Upper lobe of right lung (tissue), 1 donor: ENCODE data around the gene POLN. TPM values are rescaled to one million over a fixed set of nuclear protein-coding genes. Genes with fewer than 3 reads are reported as not detected.

Experiments used
- ATAC-seq: fragments of 200-7000 bp; cut with Tn5 transposase; one replicate; pipeline ENCODE4 v1.9.1; 2020; ENCODE audit warnings: mild to moderate bottlenecking, moderate library complexity
- DNase-seq: peaks from one replicate; pipeline ENCODE4 v3.0.0-alpha.2; 2020
- H3K27ac ChIP-seq: fragments of 200-600 bp; one replicate; pipeline ENCODE4 v1.8.0; 2022
- H3K27me3 ChIP-seq: fragments of 200-600 bp; one replicate; pipeline ENCODE4 v1.8.0; 2022; ENCODE audit warnings: mild to moderate bottlenecking
- H3K36me3 ChIP-seq: fragments of 200-600 bp; one replicate; pipeline ENCODE4 v1.8.0; 2022
- H3K4me1 ChIP-seq: fragments of 200-600 bp; one replicate; pipeline ENCODE4 v1.8.0; 2022
- H3K4me3 ChIP-seq: fragments of 200-600 bp; one replicate; pipeline ENCODE4 v1.8.0; 2022; ENCODE audit warnings: mild to moderate bottlenecking
- H3K9me3 ChIP-seq: fragments of 200-600 bp; one replicate; pipeline ENCODE4 v1.8.0; 2022
- intact Hi-C: fragments of 100-400 bp; cut with DNase I; formaldehyde crosslinking; loops from one replicate; pipeline ENCODE4 v1.11.0; 2022
- total RNA-seq: library from RNA; stranded (reverse); fragmentation: NEBNext Ultra II Directional; extraction: Animal tissue kit (Norgen Biotek cat#: 25700); gene quantifications from one replicate; pipeline ENCODE4 v1.2.1, GENCODE V29; 2021
- TF ChIP-seq, protein P1 (sequence below): fragments of 200-600 bp; IDR thresholded peaks from one replicate; pipeline ENCODE4 v1.8.0; 2022; ENCODE audit warnings: antibody characterized with exemption
- donor health status: DM: no; HTN: yes; CAD: no; lungs with severe emphysema.

The POLN gene
- total RNA-seq, 1 donor from 2014 or later: 2.7 TPM

GRCh38 chr4:2269618-2270163 lies 27.8 kb upstream of the POLN start:
- H3K27ac ChIP-seq: no peak overlapping the region
- TF ChIP-seq, protein P1, sequence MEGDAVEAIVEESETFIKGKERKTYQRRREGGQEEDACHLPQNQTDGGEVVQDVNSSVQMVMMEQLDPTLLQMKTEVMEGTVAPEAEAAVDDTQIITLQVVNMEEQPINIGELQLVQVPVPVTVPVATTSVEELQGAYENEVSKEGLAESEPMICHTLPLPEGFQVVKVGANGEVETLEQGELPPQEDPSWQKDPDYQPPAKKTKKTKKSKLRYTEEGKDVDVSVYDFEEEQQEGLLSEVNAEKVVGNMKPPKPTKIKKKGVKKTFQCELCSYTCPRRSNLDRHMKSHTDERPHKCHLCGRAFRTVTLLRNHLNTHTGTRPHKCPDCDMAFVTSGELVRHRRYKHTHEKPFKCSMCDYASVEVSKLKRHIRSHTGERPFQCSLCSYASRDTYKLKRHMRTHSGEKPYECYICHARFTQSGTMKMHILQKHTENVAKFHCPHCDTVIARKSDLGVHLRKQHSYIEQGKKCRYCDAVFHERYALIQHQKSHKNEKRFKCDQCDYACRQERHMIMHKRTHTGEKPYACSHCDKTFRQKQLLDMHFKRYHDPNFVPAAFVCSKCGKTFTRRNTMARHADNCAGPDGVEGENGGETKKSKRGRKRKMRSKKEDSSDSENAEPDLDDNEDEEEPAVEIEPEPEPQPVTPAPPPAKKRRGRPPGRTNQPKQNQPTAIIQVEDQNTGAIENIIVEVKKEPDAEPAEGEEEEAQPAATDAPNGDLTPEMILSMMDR: no peak
- DNase-seq (no peak), ATAC-seq (no peak)
- H3K27me3 ChIP-seq: no peaks in the 10 kb centered on the region
- H3K4me1 ChIP-seq: peaks cover 18% of the 10 kb centered on the region
- intact Hi-C loops: no loop called here
- no peaks in the 10 kb centered on the region for H3K9me3 ChIP-seq
- no peak overlapping the region for H3K4me3 ChIP-seq
- no peaks in the 10 kb centered on the region for H3K36me3 ChIP-seq

- DNase-seq (no peak), ATAC-seq (no peak)
- TF ChIP-seq, protein P1: no peak
- Histone ChIP-seq H3K36me3 (no peaks in the 10 kb centered on the region), H3K9me3 (no peaks in the 10 kb centered on the region), H3K4me1 (peaks cover 18% of the 10 kb centered on the region), H3K4me3 (no peak overlapping the region), H3K27me3 (no peaks in the 10 kb centered on the region), H3K27ac (no peak overlapping the region)
- intact Hi-C loops: no loop called here
These were observed 27.2 kb upstream of the POLN start for GRCh38 chr4:2269206-2269531.

DNA sequence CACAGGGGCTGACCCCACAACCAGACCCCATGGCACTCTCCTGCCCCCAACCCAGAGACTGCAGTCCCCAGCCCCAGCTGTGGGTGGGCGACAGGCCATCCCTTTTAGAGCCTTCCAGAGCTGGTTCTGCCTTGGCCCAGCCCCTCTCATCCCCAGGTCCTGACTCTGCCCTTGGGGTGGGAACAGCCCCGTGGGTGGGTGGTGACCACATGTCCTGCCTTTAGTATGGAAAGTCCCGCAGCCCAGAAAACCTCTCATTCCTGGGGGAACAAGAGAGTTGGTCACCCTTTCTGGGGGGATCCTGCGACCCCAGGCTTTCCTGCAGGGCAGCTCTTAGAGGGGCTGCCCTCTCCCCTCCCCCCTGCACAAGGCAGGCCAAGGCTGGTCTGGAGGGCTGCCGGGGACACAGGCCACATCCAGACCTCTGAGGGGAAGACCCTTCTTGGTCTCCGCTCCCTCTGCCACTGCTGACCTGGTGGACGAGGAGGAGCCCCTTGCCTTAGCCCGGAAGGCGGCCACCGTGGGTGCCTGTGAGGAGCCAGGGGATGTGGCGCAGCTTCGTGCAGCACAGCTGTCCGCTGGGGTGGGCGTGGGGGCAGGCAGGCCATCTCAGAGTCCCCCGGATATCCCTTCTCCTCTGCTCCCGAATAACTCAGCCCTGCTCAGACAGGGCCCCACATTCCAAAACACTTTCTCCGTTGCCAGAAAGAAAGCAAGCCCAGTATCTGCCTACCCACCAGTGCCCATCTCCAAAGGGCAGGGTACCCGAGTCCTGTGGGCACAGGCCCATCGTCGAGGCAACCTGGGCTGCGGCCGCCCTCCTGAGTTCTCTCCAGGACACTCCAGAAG lies 26.7 kb upstream of the POLN start:
- Histone ChIP-seq H3K4me1 (peaks cover 20% of the 10 kb centered on the region), H3K27ac (no peak overlapping the region), H3K36me3 (no peaks in the 10 kb centered on the region), H3K27me3 (no peaks in the 10 kb centered on the region), H3K4me3 (no peak overlapping the region), H3K9me3 (no peaks in the 10 kb centered on the region)
- TF ChIP-seq, protein P1: no peak
- intact Hi-C loops: no loop called here
- no peak for DNase-seq
- no peak for ATAC-seq

DNA sequence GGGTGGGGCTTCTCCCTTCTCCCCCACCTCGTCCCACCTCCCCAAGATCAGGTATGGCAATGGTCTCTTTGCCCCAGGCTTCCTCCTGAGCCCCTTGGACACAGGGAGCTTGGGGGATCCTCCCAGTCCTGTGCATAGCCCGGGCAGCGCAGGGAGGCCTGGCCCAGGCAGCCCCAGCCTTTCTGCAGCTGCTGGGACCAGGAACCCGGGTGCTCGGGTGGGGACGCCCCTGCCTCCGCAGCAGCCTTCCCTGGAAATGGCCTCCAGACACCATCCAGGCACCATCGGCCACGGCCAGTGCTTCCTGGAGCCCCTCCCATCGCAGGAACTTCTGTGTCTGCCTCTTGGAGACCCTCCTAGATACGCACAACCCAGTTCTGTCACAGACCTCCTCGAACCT lies 25.9 kb upstream of the POLN start:
- ATAC-seq: no peak
- TF ChIP-seq, protein P1: no peak

DNA sequence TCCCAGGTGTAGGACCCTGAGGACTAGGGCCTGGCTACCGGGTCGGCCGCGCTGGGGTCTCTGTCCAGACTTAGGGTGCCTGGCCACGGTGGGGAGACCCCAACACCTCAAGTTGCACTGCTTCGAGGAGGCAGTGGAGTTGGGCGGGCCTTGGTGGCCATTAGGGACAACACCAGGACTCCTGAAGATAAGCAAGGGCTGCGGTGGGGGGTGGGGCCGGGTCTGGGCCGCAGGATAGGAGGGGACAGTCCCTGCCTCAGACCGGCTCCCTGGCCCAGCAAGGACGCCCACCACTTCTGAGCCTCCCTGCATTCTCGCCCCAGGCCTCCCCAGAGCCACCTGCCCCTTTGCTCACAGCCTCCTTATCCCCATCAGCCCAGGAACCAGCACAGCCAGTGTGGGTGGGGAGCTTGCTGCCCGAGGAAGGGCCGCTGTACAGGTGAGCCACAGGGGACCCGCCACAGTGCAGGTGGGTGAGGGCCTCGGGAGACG lies 25.4 kb upstream of the POLN start:
- ATAC-seq: no peak
- intact Hi-C loops: no loop called here
- no peak for DNase-seq
- no peak overlapping the region for H3K27ac ChIP-seq
- TF ChIP-seq, protein P1: no peak
- H3K27me3 ChIP-seq: no peaks in the 10 kb centered on the region
- H3K36me3 ChIP-seq: no peaks in the 10 kb centered on the region
- peaks cover 30% of the 10 kb centered on the region for H3K4me1 ChIP-seq
- H3K9me3 ChIP-seq: no peaks in the 10 kb centered on the region
- H3K4me3 ChIP-seq: no peak overlapping the region

More for the DNA sequence above, 25.9 kb upstream of the POLN start:
- H3K4me3 ChIP-seq: no peak overlapping the region
- H3K27ac ChIP-seq: no peak overlapping the region
- H3K9me3 ChIP-seq: no peaks in the 10 kb centered on the region
- intact Hi-C loops: no loop called here
- no peaks in the 10 kb centered on the region for H3K27me3 ChIP-seq
- H3K4me1 ChIP-seq: peaks cover 28% of the 10 kb centered on the region
- H3K36me3 ChIP-seq: no peaks in the 10 kb centered on the region
- no peak for DNase-seq
